GM10266 (cell line): ENCODE data around the gene CORO6.

Experiments
- DNase-seq: peaks from one replicate; pipeline ENCODE4 v3.0.0; 2012; ENCODE audit errors: extremely low spot score
- CTCF ChIP-seq: IDR thresholded peaks from 2 replicates; pipeline ENCODE4 v1.5.1; 2012; ENCODE audit warnings: mild to moderate bottlenecking, low read depth; ENCODE audit not compliant: control insufficient read depth, insufficient read depth; ENCODE audit errors: missing control alignments

Gene CORO6

DNA sequence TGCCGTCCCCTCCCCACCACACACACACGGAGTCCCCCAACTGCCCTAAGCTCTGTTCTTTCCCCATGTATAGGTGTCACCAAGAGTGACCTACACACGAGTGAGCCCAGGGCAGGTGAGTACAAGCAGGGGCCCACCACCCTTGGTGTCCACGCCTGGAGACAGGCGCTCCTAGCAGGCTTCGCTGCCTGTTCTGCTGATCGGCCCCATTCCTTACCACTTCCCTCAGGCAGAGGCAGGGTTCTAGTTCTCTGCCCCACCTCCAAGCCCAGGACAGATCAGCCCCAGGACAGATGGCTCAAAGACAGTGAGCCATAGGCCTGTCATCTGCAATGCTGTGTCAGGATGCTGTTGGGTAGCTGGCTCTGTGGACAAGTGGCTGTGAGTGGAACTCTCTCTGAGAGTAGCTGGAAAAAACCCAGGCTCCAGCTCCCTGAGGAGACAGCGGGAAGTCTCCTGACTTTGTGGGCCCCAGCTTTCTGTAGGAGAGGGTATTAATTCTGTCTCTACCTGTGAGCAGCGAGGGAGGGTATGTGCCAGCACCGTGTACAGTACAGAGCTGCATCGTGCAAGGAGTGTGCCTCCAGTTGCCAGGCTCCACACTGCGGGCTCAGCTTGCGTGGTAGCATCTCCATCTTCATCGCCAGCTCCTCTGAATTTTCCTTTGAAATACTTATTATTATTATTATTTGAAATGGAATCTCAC, 53.3 kb downstream of the CORO6 start:
- DNase-seq = peak; percentile 23
- no peak for TF ChIP-seq CTCF

DNA sequence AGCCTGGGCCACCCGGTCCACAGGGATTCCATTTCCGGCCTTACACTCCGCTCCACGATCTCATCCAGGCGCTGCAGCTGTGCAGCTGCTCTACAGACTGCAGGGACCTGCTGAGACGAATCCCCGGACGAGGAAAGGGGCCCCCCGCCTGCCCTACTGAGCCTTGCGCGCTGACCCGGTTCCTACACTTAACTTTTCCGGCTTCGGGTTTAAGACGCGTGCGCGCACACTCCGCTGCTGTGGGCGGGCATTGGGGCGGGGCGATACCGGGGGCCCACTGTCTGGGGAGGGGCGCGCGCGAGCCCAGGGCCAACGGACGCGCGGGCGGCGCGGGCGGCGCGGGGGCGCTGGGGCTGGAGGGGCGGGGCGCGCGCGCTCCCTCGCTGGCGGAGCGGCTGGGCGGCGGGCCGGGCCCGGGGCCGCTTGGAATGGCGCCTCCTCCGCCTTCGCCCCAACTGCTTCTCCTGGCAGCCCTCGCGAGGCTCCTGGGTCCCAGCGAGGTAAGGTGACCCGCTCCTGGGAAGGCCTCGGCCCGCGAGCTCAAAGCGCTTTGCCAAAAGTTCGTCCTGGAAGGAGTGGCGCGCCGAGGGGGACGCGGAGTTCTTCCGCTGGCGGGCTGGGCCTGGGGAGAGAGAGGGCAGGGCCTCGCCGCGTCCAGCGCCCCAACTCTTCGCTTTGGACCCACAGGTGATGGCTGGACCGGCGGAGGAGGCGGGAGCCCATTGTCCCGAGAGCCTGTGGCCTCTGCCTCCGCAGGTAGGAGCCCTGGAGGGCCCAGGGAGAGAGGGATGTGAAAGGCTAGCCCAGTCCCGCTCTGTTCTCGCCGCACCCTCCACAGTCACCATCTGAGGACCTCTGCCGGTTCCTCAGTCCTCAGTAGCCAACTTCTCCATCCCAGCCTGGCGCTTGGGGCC, 54.1 kb downstream of the CORO6 start, which contains the start of gene TP53I13:
Gene TP53I13 (plus strand): TSS at position 371 of the 914 bp plus-strand sequence. CDS start 58 bp downstream, at position 429.
- TF ChIP-seq CTCF = no peak
- peak; percentile 95 for DNase-seq

DNA sequence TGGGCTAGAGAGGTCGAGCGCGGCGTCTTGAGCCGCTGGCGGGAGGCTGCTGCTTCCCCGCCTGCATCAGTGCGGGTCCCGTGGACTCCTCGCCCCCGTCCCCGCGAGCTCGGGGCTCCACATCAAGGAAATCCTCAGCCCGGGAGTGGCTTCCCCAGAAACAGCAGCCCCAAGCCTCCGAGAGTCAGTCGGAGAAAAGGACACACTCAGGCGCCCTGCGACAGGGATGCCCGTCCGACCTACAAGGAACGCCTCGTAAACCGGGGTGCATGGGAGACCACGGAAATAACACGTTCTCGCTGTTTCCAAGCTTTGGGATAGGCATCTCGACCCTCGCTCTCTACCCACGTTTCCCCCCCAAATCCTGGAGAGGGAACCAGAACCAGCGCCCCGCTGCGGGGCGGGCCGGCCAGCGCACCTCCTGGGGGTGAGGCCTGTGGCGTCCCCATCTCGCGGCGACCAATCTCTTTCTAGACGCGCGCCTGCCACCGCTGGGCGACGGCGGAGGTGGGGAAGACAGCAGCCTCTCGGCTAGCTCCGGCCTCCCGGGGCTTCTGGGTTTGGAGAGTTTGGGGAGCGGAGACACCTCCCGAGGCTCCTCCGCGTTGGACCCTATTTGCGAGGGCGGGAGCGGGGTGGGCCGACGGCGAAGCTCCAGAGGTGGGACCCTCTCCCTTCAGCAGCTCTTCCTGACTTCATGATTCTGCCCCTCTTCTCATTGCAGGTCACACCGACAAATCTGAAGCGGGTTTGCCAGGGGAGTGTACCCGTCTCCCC, 55.0 kb downstream of the CORO6 start:
- peak; percentile 92 for DNase-seq
- TF ChIP-seq CTCF = peak; percentile 64

- TF ChIP-seq CTCF = no peak
- no peak for DNase-seq
Observed at GRCh38 chr17:29567304-29567553, 55.5 kb downstream of the CORO6 start.

DNA sequence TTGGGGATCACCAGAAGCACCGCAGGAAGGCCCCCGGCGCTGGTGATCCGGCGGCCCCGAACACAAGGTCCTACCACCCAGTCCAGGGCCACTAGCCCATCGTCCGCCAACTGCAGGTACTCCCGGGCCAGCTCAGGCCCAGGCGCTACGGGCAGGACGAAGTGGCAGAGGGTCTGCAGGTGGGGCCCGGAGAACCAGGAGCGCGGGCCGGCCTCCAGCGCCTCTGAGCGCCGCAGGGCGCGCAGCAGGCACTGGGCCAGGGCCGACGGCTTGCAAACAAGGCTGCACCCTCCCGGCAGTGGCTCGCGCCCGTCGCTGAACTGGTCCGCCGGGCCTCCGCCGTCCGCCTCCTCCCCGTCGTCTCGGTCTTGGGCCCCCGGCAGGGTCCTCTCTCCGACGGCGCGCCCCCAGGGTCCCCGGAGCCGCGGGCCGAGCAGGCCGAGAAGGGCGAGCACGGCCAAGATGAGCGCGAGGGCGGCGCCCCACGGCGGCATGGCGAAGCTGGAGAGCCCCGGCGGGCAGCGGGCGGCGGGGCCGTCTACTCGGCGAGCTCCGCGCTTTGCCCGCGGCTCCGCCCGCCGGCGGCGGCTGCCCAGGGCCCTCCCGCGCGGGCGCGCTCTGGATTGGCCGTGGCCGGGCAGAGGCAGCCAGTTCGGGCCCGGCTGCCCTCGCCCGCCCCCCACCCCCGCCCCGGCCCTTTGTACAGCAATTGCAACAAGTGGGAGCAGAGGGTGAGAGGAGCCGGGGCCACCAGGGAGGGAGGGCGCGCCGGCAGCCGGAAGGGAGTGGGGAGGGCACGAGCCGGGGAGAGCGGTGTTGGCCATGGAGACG, 56.0 kb downstream of the CORO6 start, which contains the start of gene ABHD15:
Gene ABHD15 (minus strand): TSS at position 565 of the 831 bp plus-strand sequence. CDS start 71 bp downstream, at position 494.
- no peak for TF ChIP-seq CTCF
- peak; percentile 85 for DNase-seq

- TF ChIP-seq CTCF = peak; percentile 28
- peak; percentile 67 for DNase-seq
Observed at GRCh38 chr17:29565643-29566472, 56.9 kb downstream of the CORO6 start.
